ENCODE data around the gene SCTR. TPM values are rescaled to one million over a fixed set of nuclear protein-coding genes. Genes with fewer than 3 reads are reported as not detected.

SCTR gene
- total RNA-seq, 1 donor from 2014 or later, result not detected

- Mint-ChIP-seq H3K4me3 (ENCODE audit: unreplicated experiment) (no peak overlapping the region), H3K36me3 (ENCODE audit: low read depth) (no peaks in the 10 kb centered on the region), H3K27me3 (ENCODE audit: low read depth) (peaks cover 22% of the 10 kb centered on the region), H3K27ac (ENCODE audit: unreplicated experiment) (no peak overlapping the region), H3K9me3 (ENCODE audit: low read depth) (no peaks in the 10 kb centered on the region), H3K4me1 (ENCODE audit: low read depth) (no peaks in the 10 kb centered on the region)
- TF ChIP-seq, protein P1, sequence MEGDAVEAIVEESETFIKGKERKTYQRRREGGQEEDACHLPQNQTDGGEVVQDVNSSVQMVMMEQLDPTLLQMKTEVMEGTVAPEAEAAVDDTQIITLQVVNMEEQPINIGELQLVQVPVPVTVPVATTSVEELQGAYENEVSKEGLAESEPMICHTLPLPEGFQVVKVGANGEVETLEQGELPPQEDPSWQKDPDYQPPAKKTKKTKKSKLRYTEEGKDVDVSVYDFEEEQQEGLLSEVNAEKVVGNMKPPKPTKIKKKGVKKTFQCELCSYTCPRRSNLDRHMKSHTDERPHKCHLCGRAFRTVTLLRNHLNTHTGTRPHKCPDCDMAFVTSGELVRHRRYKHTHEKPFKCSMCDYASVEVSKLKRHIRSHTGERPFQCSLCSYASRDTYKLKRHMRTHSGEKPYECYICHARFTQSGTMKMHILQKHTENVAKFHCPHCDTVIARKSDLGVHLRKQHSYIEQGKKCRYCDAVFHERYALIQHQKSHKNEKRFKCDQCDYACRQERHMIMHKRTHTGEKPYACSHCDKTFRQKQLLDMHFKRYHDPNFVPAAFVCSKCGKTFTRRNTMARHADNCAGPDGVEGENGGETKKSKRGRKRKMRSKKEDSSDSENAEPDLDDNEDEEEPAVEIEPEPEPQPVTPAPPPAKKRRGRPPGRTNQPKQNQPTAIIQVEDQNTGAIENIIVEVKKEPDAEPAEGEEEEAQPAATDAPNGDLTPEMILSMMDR (IDR thresholded peaks at IDR 0.05), result no peak
- DNase-seq (ENCODE audit: low spot score), result no peak
These were observed 127.1 kb downstream of the SCTR start for GRCh38 chr2:119397196-119397595.

DNA sequence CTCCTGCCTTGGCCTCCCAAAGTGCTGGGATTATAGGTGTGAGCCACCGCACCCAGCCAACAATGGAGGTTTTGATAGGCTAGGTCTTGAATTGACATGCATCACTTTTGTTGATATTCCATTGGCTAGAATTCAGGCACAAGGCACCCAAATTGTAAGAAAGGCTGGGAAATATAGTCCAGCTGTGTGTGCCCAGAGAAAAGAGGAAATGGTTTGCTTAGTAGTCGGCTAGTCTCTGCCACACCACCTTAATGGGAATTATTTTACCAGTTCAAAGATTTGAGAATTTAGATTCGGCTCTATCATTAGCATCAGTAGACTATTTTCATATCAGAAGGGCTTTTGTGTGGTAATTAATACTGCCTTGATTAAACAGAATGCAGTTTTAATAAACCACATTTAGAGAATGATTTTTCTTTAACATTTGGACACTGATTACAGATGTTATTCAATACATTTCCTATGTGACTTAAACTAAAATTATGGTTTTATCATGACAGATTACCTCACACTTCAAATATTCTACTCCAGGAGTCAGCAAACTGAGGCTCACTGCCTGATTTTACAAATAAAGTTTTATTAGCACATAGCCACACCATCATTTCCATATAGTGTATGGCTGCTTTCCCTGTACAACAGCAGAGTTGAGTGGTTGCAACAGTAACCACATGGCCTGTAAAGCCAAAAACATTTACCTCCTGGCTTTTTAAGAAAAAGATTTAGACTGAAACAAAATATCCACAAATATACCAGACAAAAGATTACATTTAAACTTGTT, 130.1 kb downstream of the SCTR start:
- Mint-ChIP-seq H3K4me3 (ENCODE audit: unreplicated experiment) (no peak overlapping the region), H3K27me3 (ENCODE audit: low read depth) (peaks cover 10% of the 10 kb centered on the region), H3K9me3 (ENCODE audit: low read depth) (no peaks in the 10 kb centered on the region), H3K4me1 (ENCODE audit: low read depth) (peaks cover 5% of the 10 kb centered on the region), H3K36me3 (ENCODE audit: low read depth) (no peaks in the 10 kb centered on the region), H3K27ac (ENCODE audit: unreplicated experiment) (no peak overlapping the region)
- DNase-seq (ENCODE audit: low spot score), result no peak
- TF ChIP-seq, protein P1 (IDR thresholded peaks at IDR 0.05), result no peak

Other genes starting within 250 kb of the SCTR start
- 9.6 to 13.6 TPM (median 11.0 TPM) in 3 replicates for gene C2orf76, start 157.6 kb downstream of the SCTR start, total RNA-seq
- 72.9 to 73.8 TPM (median 73.8 TPM) in 3 replicates for gene DBI, start 157.5 kb downstream of the SCTR start, total RNA-seq
- gene TMEM37, start 92.6 kb downstream of the SCTR start, total RNA-seq, result 0.36 to 1.1 TPM (median 0.77 TPM) in 3 replicates
- gene CFAP221, start 20.0 kb upstream of the SCTR start, total RNA-seq, result 0.45 to 0.65 TPM (median 0.46 TPM) in 3 replicates
- gene TMEM177, start 154.7 kb upstream of the SCTR start, total RNA-seq, result 6.8 to 7.8 TPM (median 7.0 TPM) in 3 replicates
- gene PTPN4, start 235.4 kb upstream of the SCTR start, total RNA-seq, result 21.8 to 24.2 TPM (median 23.8 TPM) in 3 replicates

Measured in chondrocyte (in vitro differentiated cells).